LNCAP (cell line): ENCODE results near the gene C5orf24.

Experiments
- CTCF ChIP-seq: fragments of 450-650 bp; IDR thresholded peaks from 2 replicates; pipeline ENCODE4 v1.5.1; 2017; ENCODE audit warnings: mild to moderate bottlenecking

Gene C5orf24

DNA sequence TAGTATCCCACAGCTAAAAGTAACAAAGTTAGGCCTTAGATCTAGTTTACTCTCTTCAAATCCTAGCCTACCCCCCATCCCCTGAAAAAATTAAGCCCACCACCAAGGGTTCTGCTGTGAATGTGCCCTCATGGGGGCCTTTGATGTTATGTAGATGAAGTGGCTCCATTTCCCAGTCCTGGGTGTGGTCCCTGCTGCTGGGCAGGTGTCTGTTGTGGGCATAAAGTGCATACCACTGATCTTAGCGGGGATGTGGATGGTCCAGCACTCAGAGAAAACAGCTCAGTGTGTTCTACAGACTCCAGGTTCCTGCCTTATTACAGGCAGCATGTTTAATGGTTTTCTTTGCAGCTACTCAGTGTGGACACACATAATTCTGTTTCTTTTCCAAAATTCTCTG is 61.0 kb downstream of the C5orf24 start:
- TF ChIP-seq CTCF: no peak
